GM12801 (cell line): ENCODE data around the gene NLRC5.

ENCODE experiments used
- TF ChIP-seq, protein P1 (sequence below): IDR thresholded peaks from one replicate; pipeline ENCODE4 v1.5.1; 2011; ENCODE audit warnings: control low read depth; ENCODE audit not compliant: insufficient read length; ENCODE audit errors: extremely low read depth

NLRC5 gene

GRCh38 chr16:56965149-56966092, 23.9 kb upstream of the NLRC5 start:
- TF ChIP-seq, protein P1, sequence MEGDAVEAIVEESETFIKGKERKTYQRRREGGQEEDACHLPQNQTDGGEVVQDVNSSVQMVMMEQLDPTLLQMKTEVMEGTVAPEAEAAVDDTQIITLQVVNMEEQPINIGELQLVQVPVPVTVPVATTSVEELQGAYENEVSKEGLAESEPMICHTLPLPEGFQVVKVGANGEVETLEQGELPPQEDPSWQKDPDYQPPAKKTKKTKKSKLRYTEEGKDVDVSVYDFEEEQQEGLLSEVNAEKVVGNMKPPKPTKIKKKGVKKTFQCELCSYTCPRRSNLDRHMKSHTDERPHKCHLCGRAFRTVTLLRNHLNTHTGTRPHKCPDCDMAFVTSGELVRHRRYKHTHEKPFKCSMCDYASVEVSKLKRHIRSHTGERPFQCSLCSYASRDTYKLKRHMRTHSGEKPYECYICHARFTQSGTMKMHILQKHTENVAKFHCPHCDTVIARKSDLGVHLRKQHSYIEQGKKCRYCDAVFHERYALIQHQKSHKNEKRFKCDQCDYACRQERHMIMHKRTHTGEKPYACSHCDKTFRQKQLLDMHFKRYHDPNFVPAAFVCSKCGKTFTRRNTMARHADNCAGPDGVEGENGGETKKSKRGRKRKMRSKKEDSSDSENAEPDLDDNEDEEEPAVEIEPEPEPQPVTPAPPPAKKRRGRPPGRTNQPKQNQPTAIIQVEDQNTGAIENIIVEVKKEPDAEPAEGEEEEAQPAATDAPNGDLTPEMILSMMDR = no peak

- TF ChIP-seq, protein P1 = no peak
Measured at GRCh38 chr16:56966093-56966475, 23.3 kb upstream of the NLRC5 start.

GRCh38 chr16:56967733-56968132, 21.6 kb upstream of the NLRC5 start:
- TF ChIP-seq, protein P1 = no peak

DNA sequence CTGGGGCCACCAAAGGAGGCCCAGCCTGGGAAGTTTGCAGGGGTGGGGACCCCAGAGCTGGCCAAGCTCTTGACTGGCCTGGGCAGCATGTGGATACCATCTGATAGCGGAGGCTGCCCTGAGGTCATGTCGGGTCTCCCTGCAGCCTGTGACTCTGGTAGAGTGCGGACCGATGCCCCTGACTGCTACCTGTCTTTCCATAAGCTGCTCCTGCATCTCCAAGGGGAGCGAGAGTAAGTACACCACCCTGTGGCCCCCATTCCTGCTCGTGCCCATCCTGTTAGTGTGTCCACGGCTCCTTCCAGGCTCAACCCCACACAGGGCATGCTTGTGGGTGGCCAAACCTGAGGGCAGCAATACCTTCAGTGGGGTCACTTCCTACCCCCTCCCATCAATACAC, 19.6 kb upstream of the NLRC5 start:
- TF ChIP-seq, protein P1 = no peak

GRCh38 chr16:56970934-56971767, 18.2 kb upstream of the NLRC5 start:
- TF ChIP-seq, protein P1 = no peak

DNA sequence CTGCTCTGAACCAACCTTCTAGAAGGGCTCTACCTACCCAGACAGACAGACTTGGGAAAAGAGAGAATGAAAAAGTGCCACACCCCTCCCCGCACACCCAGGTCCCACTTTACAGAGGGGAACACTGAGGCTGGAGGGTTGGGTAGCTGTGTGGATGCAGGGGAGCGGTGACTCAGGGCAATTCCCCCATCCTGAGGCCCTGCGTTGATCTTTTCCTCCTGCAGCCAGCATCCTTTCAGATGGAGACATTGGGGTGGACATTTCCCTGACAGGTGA, 17.7 kb upstream of the NLRC5 start:
- TF ChIP-seq, protein P1 = no peak

GRCh38 chr16:56972403-56973293, 16.7 kb upstream of the NLRC5 start:
- TF ChIP-seq, protein P1 = no peak
